Measurements from ENCODE around the gene CUBN. TPM values are rescaled to one million over a fixed set of nuclear protein-coding genes. Genes with fewer than 3 reads are reported as not detected.

The CUBN gene
- total RNA-seq, 2 experiments from 2014 or later = 7.9 to 9.2 TPM

- no peak overlapping the region for H3K27ac Mint-ChIP-seq
These were observed 197.7 kb downstream of the CUBN start for GRCh38 chr10:16931930-16932329.

GRCh38 chr10:16930540-16930939, 199.1 kb downstream of the CUBN start:
- no peaks in the 10 kb centered on the region for H3K27me3 ChIP-seq (ENCODE audit: control insufficient read depth in 1 of 2, insufficient read depth in 2 of 2, low read length in 2 of 2)
- no peak for DNase-seq
- H3K4me3 ChIP-seq (ENCODE audit: low read length) = no peak overlapping the region
- Mint-ChIP-seq H3K4me3 (no peak overlapping the region), H3K4me1 (ENCODE audit: low read depth) (no peaks in the 10 kb centered on the region), H3K36me3 (ENCODE audit: low read depth) (peaks cover 22% of the 10 kb centered on the region), H3K27me3 (no peaks in the 10 kb centered on the region), H3K9me3 (no peaks in the 10 kb centered on the region), H3K27ac (no peak overlapping the region)
- TF ChIP-seq CTCF (IDR thresholded peaks at IDR 0.05) = no peak
- H3K27ac ChIP-seq (ENCODE audit: low read depth in 1 of 2, low read length in 2 of 2) = no peak overlapping the region
- no peaks in the 10 kb centered on the region for H3K9me3 ChIP-seq (ENCODE audit: control insufficient read depth in 1 of 2, insufficient read depth in 1 of 2, low read length in 2 of 2)
- ChIA-PET CTCF (no interaction called here), POLR2A (no interaction called here)
- H3K4me1 ChIP-seq (ENCODE audit: insufficient read depth, low read length) = no peaks in the 10 kb centered on the region
- peaks cover 3% of the 10 kb centered on the region for H3K36me3 ChIP-seq (ENCODE audit: insufficient read depth, low read length)
- intact Hi-C loops (cut with DNase I, micrococcal nuclease) = no loop called here
- no peak for ATAC-seq (ENCODE audit: poor library complexity)

More at GRCh38 chr10:16931930-16932329, 197.7 kb downstream of the CUBN start:
- ATAC-seq (ENCODE audit: poor library complexity) (no peak), DNase-seq (no peak)
- Histone ChIP-seq H3K4me3 (ENCODE audit: low read length) (no peak overlapping the region), H3K36me3 (ENCODE audit: insufficient read depth, low read length) (peaks cover 3% of the 10 kb centered on the region), H3K27me3 (ENCODE audit: control insufficient read depth in 1 of 2, insufficient read depth in 2 of 2, low read length in 2 of 2) (no peaks in the 10 kb centered on the region), H3K4me1 (ENCODE audit: insufficient read depth, low read length) (no peaks in the 10 kb centered on the region), H3K27ac (ENCODE audit: low read depth in 1 of 2, low read length in 2 of 2) (no peak overlapping the region), H3K9me3 (ENCODE audit: control insufficient read depth in 1 of 2, insufficient read depth in 1 of 2, low read length in 2 of 2) (no peaks in the 10 kb centered on the region)
- no peak for TF ChIP-seq CTCF (IDR thresholded peaks at IDR 0.05)
- ChIA-PET CTCF (no interaction called here), POLR2A (no interaction called here)
- H3K36me3 Mint-ChIP-seq (ENCODE audit: low read depth) = peaks cover 13% of the 10 kb centered on the region
- no peaks in the 10 kb centered on the region for H3K4me1 Mint-ChIP-seq (ENCODE audit: low read depth)
- no peaks in the 10 kb centered on the region for H3K27me3 Mint-ChIP-seq
- H3K4me3 Mint-ChIP-seq = no peak overlapping the region
- intact Hi-C loops (cut with DNase I, micrococcal nuclease) = no loop called here
- H3K9me3 Mint-ChIP-seq = no peaks in the 10 kb centered on the region

- Histone ChIP-seq H3K4me1 (ENCODE audit: insufficient read depth, low read length) (no peaks in the 10 kb centered on the region), H3K9me3 (ENCODE audit: control insufficient read depth in 1 of 2, insufficient read depth in 1 of 2, low read length in 2 of 2) (no peaks in the 10 kb centered on the region), H3K4me3 (ENCODE audit: low read length) (no peak overlapping the region), H3K36me3 (ENCODE audit: insufficient read depth, low read length) (peaks cover 3% of the 10 kb centered on the region), H3K27ac (ENCODE audit: low read depth in 1 of 2, low read length in 2 of 2) (no peak overlapping the region), H3K27me3 (ENCODE audit: control insufficient read depth in 1 of 2, insufficient read depth in 2 of 2, low read length in 2 of 2) (no peaks in the 10 kb centered on the region)
- no peak for TF ChIP-seq CTCF (IDR thresholded peaks at IDR 0.05)
- CTCF ChIA-PET = no interaction called here
- intact Hi-C loops (cut with DNase I, micrococcal nuclease) = no loop called here
- H3K27ac Mint-ChIP-seq = no peak overlapping the region
- no peak overlapping the region for H3K4me3 Mint-ChIP-seq
- DNase-seq (no peak), ATAC-seq (ENCODE audit: poor library complexity) (no peak)
- no peaks in the 10 kb centered on the region for H3K9me3 Mint-ChIP-seq
- POLR2A ChIA-PET = no interaction called here
- H3K27me3 Mint-ChIP-seq = no peaks in the 10 kb centered on the region
- peaks cover 28% of the 10 kb centered on the region for H3K36me3 Mint-ChIP-seq (ENCODE audit: low read depth)
- no peaks in the 10 kb centered on the region for H3K4me1 Mint-ChIP-seq (ENCODE audit: low read depth)
These were observed 200.5 kb downstream of the CUBN start for GRCh38 chr10:16929069-16929468.

Data from CD4-positive, alpha-beta T cell (primary cell).